ENCODE results near the gene ALOX12. TPM values are rescaled to one million over a fixed set of nuclear protein-coding genes. Genes with fewer than 3 reads are reported as not detected.

Gene ALOX12
- total RNA-seq, 2 donors from 2014 or later = not detected

DNA sequence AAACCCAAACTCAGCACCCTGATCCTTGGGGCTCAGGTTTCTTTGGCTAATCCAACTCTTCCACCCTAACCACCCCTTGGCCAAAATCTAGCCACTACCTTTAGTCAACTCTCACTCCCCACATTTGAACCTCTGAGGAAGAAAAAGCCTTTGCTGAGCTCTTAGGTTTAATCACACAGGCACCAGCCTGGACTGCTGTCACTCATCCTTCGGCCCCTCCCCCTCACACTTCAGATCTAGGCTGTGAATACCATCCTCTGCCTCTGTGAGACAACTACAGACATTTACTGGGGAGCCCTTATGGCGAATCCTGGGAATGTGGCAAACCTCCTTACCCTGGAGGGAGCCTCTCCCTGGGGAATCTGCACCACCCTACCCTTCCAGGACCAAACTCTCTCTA, 11.3 kb downstream of the ALOX12 start:
- no peak for ATAC-seq (replicated peaks in 1 of 2)
- H3K4me3 Mint-ChIP-seq = no peak overlapping the region
- no peaks in the 10 kb centered on the region for H3K27me3 Mint-ChIP-seq (ENCODE audit: low read depth)

GRCh38 chr17:7010523-7010922, 14.7 kb downstream of the ALOX12 start:
- H3K4me3 Mint-ChIP-seq = peak overlapping the region; percentile 69 to 92
- H3K27ac Mint-ChIP-seq = peak overlapping the region; percentile 66
- peaks cover 11 to 20% of the 10 kb centered on the region in 2 donors for H3K36me3 Mint-ChIP-seq (ENCODE audit: insufficient read depth in 2 of 2)
- H3K4me1 Mint-ChIP-seq (ENCODE audit: low read depth) = peaks cover 52% of the 10 kb centered on the region
- no peaks in the 10 kb centered on the region for H3K27me3 Mint-ChIP-seq (ENCODE audit: low read depth)
- ATAC-seq (replicated peaks in 1 of 2) (no peak), DNase-seq (no peak)
- no peaks in the 10 kb centered on the region for H3K9me3 Mint-ChIP-seq

More for the DNA sequence above, 11.3 kb downstream of the ALOX12 start:
- Mint-ChIP-seq H3K9me3 (no peaks in the 10 kb centered on the region), H3K4me1 (ENCODE audit: low read depth) (peaks cover 57% of the 10 kb centered on the region), H3K27ac (peak overlapping the region; percentile 20), H3K36me3 (ENCODE audit: insufficient read depth in 2 of 2) (peaks cover 3 to 5% of the 10 kb centered on the region in 2 donors)
- DNase-seq = no peak

DNA sequence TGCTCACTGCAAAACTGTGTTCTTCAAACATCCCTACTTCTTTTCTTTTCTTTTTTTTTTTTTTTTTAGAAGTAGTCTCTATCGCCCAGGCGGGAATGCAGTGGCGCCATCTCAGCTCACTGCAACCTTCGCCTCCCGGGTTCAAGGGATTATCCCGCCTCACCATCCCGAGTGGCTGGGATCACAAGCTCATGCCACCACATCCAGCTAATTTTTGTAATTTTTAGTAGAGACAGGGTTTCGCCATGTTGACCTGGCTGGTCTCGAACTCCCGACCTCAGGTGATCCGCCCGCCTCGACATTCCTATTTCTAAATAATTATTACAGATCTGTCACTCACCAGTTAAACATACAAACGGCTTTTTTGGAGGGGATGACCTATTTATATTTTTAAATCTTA, 15.6 kb downstream of the ALOX12 start:
- Mint-ChIP-seq H3K4me1 (ENCODE audit: low read depth) (peaks cover 61% of the 10 kb centered on the region), H3K36me3 (ENCODE audit: insufficient read depth in 2 of 2) (peaks cover 11 to 20% of the 10 kb centered on the region in 2 donors), H3K4me3 (peak overlapping the region; percentile 92 to 99), H3K27me3 (ENCODE audit: low read depth) (no peaks in the 10 kb centered on the region), H3K9me3 (no peaks in the 10 kb centered on the region), H3K27ac (peak overlapping the region; percentile 89)
- ATAC-seq (replicated peaks in 1 of 2) (no peak), DNase-seq (no peak)

DNA sequence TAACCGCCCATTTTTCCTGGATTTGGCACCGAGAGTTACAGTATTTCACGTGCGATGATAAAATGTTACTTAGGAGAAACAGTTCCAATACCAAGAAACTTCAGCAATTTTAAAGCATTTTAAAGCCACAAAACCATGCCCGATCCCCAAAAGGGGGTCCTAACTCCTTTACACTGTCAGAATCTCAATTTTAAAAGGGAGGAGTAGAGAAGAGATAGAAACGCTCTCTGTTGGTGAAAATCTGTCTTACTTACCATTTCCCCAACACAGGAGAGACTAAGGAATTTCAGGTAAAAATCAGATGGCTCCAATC, 16.0 kb downstream of the ALOX12 start:
- Mint-ChIP-seq H3K27ac (peak overlapping the region; percentile 89), H3K27me3 (ENCODE audit: low read depth) (no peaks in the 10 kb centered on the region), H3K4me3 (peak overlapping the region; percentile 92 to 99), H3K4me1 (ENCODE audit: low read depth) (peaks cover 65% of the 10 kb centered on the region), H3K36me3 (ENCODE audit: insufficient read depth in 2 of 2) (peaks cover 12 to 20% of the 10 kb centered on the region in 2 donors), H3K9me3 (no peaks in the 10 kb centered on the region)
- ATAC-seq (replicated peaks in 1 of 2) (no peak), DNase-seq (no peak)

GRCh38 chr17:7014261-7014994, 18.6 kb downstream of the ALOX12 start:
- ATAC-seq (replicated peaks in 1 of 2) (peak; percentile 86 to 89), DNase-seq (peak; percentile 98 to 99)
- Mint-ChIP-seq H3K27me3 (ENCODE audit: low read depth) (no peaks in the 10 kb centered on the region), H3K4me1 (ENCODE audit: low read depth) (peaks cover 69% of the 10 kb centered on the region), H3K4me3 (peak overlapping the region; percentile 92 to 99), H3K36me3 (ENCODE audit: insufficient read depth in 2 of 2) (peaks cover 15 to 20% of the 10 kb centered on the region in 2 donors), H3K27ac (peak overlapping the region; percentile 89), H3K9me3 (no peaks in the 10 kb centered on the region)

DNA sequence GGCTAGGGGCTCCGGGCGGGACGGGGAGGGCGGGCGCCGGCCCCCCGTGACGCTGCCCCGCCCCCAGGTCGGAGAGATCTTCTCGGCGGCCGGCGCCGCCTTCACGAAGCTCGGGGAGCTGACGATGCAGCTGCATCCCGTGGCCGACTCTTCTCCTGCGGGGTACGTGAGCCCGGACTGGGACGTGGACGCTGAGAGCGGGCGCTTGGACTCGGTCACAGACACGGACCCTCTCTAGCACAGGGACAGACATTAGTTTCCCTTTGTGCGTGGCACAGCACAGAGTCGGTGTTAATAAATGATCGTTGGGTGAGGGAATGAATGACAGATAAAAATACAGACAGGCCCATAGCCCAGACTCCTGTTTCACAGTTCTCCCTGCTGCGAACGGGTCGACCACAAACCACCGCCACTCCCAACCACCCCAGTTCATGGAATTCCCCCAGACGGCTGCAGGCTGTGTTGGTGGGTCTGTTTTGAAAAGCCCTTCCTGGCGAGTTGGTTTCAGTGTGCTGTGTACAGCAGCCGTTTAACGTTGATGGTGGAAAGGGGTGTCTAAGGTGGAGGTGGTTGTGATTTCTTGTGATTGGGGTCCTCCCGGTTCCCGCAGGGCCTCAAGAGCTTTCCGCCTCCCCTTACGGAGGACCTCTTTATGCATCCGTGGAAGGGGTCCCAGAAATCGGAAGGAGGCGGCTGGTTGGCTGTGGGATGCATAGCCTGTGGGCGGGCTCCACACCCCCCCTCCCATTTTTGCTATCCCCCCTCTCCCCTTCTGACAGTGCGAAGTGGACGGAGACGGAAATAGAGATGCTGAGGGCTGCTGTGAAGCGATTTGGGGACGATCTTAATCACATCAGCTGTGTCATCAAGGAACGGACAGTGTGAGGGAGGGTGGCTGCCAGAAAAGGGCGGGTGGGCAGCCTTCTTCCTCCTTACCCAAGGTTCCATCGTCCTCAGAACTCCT, 19.4 kb downstream of the ALOX12 start:
- no peaks in the 10 kb centered on the region for H3K27me3 Mint-ChIP-seq (ENCODE audit: low read depth)
- peaks cover 15 to 18% of the 10 kb centered on the region in 2 donors for H3K36me3 Mint-ChIP-seq (ENCODE audit: insufficient read depth in 2 of 2)
- peak overlapping the region; percentile 92 for H3K4me3 Mint-ChIP-seq
- no peaks in the 10 kb centered on the region for H3K9me3 Mint-ChIP-seq
- peaks cover 64% of the 10 kb centered on the region for H3K4me1 Mint-ChIP-seq (ENCODE audit: low read depth)
- DNase-seq (peak; percentile 79 to 83), ATAC-seq (replicated peaks in 1 of 2) (peak; percentile 30 to 31)
- H3K27ac Mint-ChIP-seq = peak overlapping the region; percentile 92

DNA sequence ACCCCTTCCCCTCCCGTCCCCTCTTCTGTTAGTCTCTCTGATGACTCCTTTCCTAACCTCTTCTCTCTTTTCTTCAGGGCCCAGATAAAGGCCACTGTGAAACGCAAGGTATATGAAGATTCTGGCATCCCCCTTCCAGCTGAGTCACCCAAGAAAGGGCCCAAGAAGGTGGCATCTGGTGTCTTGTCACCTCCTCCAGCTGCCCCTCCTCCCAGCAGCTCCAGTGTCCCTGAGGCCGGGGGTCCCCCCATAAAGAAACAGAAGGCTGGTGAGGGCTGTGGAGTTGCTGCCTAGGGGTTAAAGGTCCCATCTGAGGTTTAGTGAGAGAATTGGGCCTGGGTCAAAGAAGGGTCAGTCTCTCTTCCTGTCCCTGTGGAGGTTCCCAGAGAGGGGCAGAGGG, 20.6 kb downstream of the ALOX12 start:
- H3K4me1 Mint-ChIP-seq (ENCODE audit: low read depth) = peaks cover 54% of the 10 kb centered on the region
- H3K36me3 Mint-ChIP-seq (ENCODE audit: insufficient read depth in 2 of 2) = peaks cover 15 to 18% of the 10 kb centered on the region in 2 donors
- no peak for ATAC-seq (replicated peaks in 1 of 2)
- peak; percentile 36 to 47 for DNase-seq
- H3K27ac Mint-ChIP-seq = peak overlapping the region; percentile 92
- H3K27me3 Mint-ChIP-seq (ENCODE audit: low read depth) = no peaks in the 10 kb centered on the region
- H3K4me3 Mint-ChIP-seq = peak overlapping the region; percentile 92
- H3K9me3 Mint-ChIP-seq = no peaks in the 10 kb centered on the region

- Mint-ChIP-seq H3K9me3 (no peaks in the 10 kb centered on the region), H3K27me3 (ENCODE audit: low read depth) (no peaks in the 10 kb centered on the region), H3K4me1 (ENCODE audit: low read depth) (peaks cover 55% of the 10 kb centered on the region), H3K4me3 (peak overlapping the region; percentile 92), H3K27ac (peak overlapping the region; percentile 55), H3K36me3 (ENCODE audit: insufficient read depth in 2 of 2) (peaks cover 15% of the 10 kb centered on the region in 2 donors)
- no peak for ATAC-seq (replicated peaks in 1 of 2)
- DNase-seq = no peak
Observed at GRCh38 chr17:7016886-7017826, 21.3 kb downstream of the ALOX12 start.

- Mint-ChIP-seq H3K4me1 (ENCODE audit: low read depth) (peaks cover 62% of the 10 kb centered on the region), H3K4me3 (peak overlapping the region; percentile 92)
- DNase-seq = peak; percentile 53 to 55
Observed at GRCh38 chr17:7017827-7018200, 22.0 kb downstream of the ALOX12 start.

DNA sequence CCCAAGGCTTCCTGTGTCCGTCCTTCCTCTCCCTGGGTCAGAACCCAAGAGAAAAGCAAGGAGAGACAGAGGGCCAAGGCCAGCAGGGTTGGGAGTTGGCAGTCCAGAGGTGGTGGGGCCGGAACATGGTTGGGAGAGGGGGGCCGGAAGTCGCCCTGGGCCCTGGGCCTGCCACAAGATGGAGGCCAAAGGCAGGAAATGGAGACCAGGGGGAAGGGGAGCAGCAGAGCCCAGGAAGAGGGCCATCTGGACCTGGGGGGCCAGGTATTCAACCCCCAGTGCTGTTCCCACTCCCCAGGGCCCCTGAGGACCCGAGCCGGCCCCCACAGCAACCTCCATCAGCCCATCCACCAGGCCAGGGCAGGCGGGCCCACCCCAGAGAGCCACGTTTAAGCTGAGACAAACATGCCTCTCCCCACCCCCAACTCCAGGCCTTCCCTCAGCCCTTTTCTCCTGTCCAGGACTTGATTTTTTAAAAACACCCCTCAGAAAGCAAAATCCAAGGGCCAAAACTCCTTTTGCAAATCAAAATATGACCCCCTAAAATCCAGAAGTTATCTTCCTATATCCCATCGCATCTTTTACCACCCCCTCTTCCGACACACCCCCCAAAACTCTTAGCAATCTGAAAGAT, 22.6 kb downstream of the ALOX12 start:
- DNase-seq (no peak), ATAC-seq (replicated peaks in 1 of 2) (no peak)
- Mint-ChIP-seq H3K27ac (no peak overlapping the region), H3K9me3 (no peaks in the 10 kb centered on the region), H3K36me3 (ENCODE audit: insufficient read depth in 2 of 2) (peaks cover 8 to 13% of the 10 kb centered on the region in 2 donors), H3K4me1 (ENCODE audit: low read depth) (peaks cover 65% of the 10 kb centered on the region), H3K27me3 (ENCODE audit: low read depth) (no peaks in the 10 kb centered on the region), H3K4me3 (peak overlapping the region in 1 of 2 donors; percentile 92)

More at GRCh38 chr17:7017827-7018200, 22.0 kb downstream of the ALOX12 start:
- Mint-ChIP-seq H3K27me3 (ENCODE audit: low read depth) (no peaks in the 10 kb centered on the region), H3K36me3 (ENCODE audit: insufficient read depth in 2 of 2) (peaks cover 14 to 15% of the 10 kb centered on the region in 2 donors), H3K9me3 (no peaks in the 10 kb centered on the region), H3K27ac (no peak overlapping the region)
- no peak for ATAC-seq (replicated peaks in 1 of 2)

DNA sequence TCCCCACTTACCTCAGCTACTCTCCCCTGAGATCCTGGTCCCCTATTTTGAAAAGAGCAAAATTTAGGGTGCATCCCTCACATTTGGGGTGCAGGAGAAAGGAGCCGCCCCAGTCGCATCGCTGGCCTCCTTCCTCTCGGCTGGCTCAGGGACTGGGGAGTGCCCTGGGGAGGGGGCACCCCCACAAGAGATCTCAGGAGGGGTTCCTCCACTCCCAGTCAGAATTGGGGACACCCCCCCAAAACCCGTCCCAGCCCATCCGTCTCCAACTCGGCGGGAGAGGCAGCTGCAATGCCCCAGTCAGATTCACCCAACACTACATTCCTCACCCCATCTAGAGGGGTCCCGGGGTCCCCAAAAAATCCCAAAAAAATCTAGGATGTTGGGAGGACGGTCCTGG, 23.5 kb downstream of the ALOX12 start:
- DNase-seq (no peak), ATAC-seq (replicated peaks in 1 of 2) (no peak)
- H3K27me3 Mint-ChIP-seq (ENCODE audit: low read depth) = no peaks in the 10 kb centered on the region
- peaks cover 72% of the 10 kb centered on the region for H3K4me1 Mint-ChIP-seq (ENCODE audit: low read depth)
- H3K4me3 Mint-ChIP-seq = no peak overlapping the region
- H3K27ac Mint-ChIP-seq = no peak overlapping the region
- H3K36me3 Mint-ChIP-seq (ENCODE audit: insufficient read depth in 2 of 2) = peaks cover 2 to 5% of the 10 kb centered on the region in 2 donors
- no peaks in the 10 kb centered on the region for H3K9me3 Mint-ChIP-seq

Data from activated T-cell treated with anti-CD3 and anti-CD28 coated beads, Interleukin-2, amount 50 U/mL, for 72 hours (primary cell).